Loucy (cell line): ENCODE results near the gene VTI1B.

Experiments used
- H2AFZ ChIP-seq: fragments of 200-600 bp; sonication (generic); 2 replicates; pipeline ENCODE4 v1.6.0; 2016; ENCODE audit warnings: antibody characterized with exemption, mild to moderate bottlenecking, low read length, moderate library complexity
- H3F3A ChIP-seq: fragments of 200-600 bp; 2 replicates; pipeline ENCODE4 v1.6.0; 2016; ENCODE audit warnings: antibody characterized with exemption, low read depth, mild to moderate bottlenecking
- H3K27me3 ChIP-seq: fragments of 200-600 bp; sonication (generic); 2 replicates; pipeline ENCODE4 v1.6.1; 2014; ENCODE audit warnings: low read length, mild to moderate bottlenecking; ENCODE audit not compliant: insufficient read depth, poor library complexity, severe bottlenecking
- H3K36me3 ChIP-seq: fragments of 200-600 bp; sonication (generic); 2 replicates; pipeline ENCODE4 v1.6.1; 2016; ENCODE audit warnings: low read length; ENCODE audit not compliant: insufficient read depth
- H3K4me1 ChIP-seq: fragments of 200-600 bp; sonication (generic); 2 replicates; pipeline ENCODE4 v1.5.1; 2014; ENCODE audit warnings: low read length, mild to moderate bottlenecking; ENCODE audit not compliant: insufficient read depth, poor library complexity, severe bottlenecking
- H3K4me2 ChIP-seq: fragments of 200-600 bp; sonication (generic); 2 replicates; pipeline ENCODE4 v1.6.0; 2014; ENCODE audit warnings: antibody characterized with exemption, low read length, low read depth, mild to moderate bottlenecking; ENCODE audit not compliant: poor library complexity, severe bottlenecking
- H3K4me3 ChIP-seq: fragments of 200-600 bp; sonication (generic); 2 replicates; pipeline ENCODE4 v1.5.1; 2014; ENCODE audit warnings: low read length, mild to moderate bottlenecking, mixed read lengths; ENCODE audit not compliant: poor library complexity, severe bottlenecking
- H3K79me2 ChIP-seq: fragments of 200-600 bp; sonication (generic); 2 replicates; pipeline ENCODE4 v1.6.1; 2014; ENCODE audit warnings: low read length; ENCODE audit not compliant: insufficient read depth
- H3K9ac ChIP-seq: fragments of 200-600 bp; sonication (generic); 2 replicates; pipeline ENCODE4 v1.6.0; 2014; ENCODE audit warnings: mild to moderate bottlenecking, low read depth, low read length, moderate library complexity; ENCODE audit not compliant: poor library complexity, severe bottlenecking
- H3K9me2 ChIP-seq: fragments of 200-600 bp; sonication (generic); replicated peaks from 2 replicates; pipeline ENCODE4 v1.6.1; 2016; ENCODE audit warnings: low read depth, low read length, mixed read lengths
- H3K9me3 ChIP-seq: fragments of 200-600 bp; sonication (generic); 2 replicates; pipeline ENCODE4 v1.6.1; 2014; ENCODE audit warnings: mild to moderate bottlenecking, antibody characterized with exemption, low read length, low read depth; ENCODE audit not compliant: insufficient read depth
- H4K20me1 ChIP-seq: fragments of 200-600 bp; sonication (generic); 2 replicates; pipeline ENCODE4 v1.6.0; 2014; ENCODE audit warnings: antibody characterized with exemption, low read length, mild to moderate bottlenecking; ENCODE audit not compliant: insufficient read depth, poor library complexity, severe bottlenecking
- CTCF ChIP-seq: fragments of 200-600 bp; sonication (generic); conservative IDR thresholded peaks from 2 replicates; pipeline ENCODE4 v1.5.1; 2014; ENCODE audit warnings: mild to moderate bottlenecking, antibody characterized with exemption, low read length
- EZH2phosphoT487 ChIP-seq: fragments of 200-600 bp; IDR thresholded peaks from 2 replicates; pipeline ENCODE4 v1.6.1; 2018; ENCODE audit warnings: antibody characterized with exemption, mild to moderate bottlenecking, moderate library complexity, borderline replicate concordance

The VTI1B gene

GRCh38 chr14:67674139-67674479, 323 bp downstream of the VTI1B start:
- Histone ChIP-seq H3K4me2 (peak overlapping the region; percentile 99), H4K20me1 (peaks cover 27% of the 10 kb centered on the region), H3K4me3 (peak overlapping the region; percentile 88), H3K27me3 (no peaks in the 10 kb centered on the region), H3F3A (no peaks in the 10 kb centered on the region), H3K9ac (peak overlapping the region; percentile 76), H3K4me1 (peaks cover 32% of the 10 kb centered on the region), H2AFZ (peak overlapping the region; percentile 91), H3K9me3 (no peaks in the 10 kb centered on the region), H3K79me2 (peaks cover 48% of the 10 kb centered on the region), H3K36me3 (peaks cover 28% of the 10 kb centered on the region; the same call in 1 of the 2 replicates), H3K9me2 (no peaks in the 10 kb centered on the region)
- TF ChIP-seq EZH2phosphoT487 (no peak), CTCF (peak; percentile 40)

GRCh38 chr14:67673451-67673850, 981 bp downstream of the VTI1B start:
- H4K20me1 ChIP-seq = peaks cover 27% of the 10 kb centered on the region
- no peaks in the 10 kb centered on the region for H3K9me2 ChIP-seq
- peaks cover 32% of the 10 kb centered on the region for H3K4me1 ChIP-seq
- peaks cover 51% of the 10 kb centered on the region for H3K79me2 ChIP-seq
- H3K4me2 ChIP-seq = peak overlapping the region; percentile 99
- H3K27me3 ChIP-seq = no peaks in the 10 kb centered on the region
- peaks cover 22% of the 10 kb centered on the region; the same call in 1 of the 2 replicates for H3K36me3 ChIP-seq
- TF ChIP-seq CTCF = no peak
- no peak for TF ChIP-seq EZH2phosphoT487
- H3K9me3 ChIP-seq = no peaks in the 10 kb centered on the region
- no peaks in the 10 kb centered on the region for H3F3A ChIP-seq
- peak overlapping the region; percentile 76 for H3K9ac ChIP-seq
- H2AFZ ChIP-seq = no peak overlapping the region
- peak overlapping the region; percentile 88 for H3K4me3 ChIP-seq

- Histone ChIP-seq H3K4me3 (no peak overlapping the region), H3K4me1 (peaks cover 28% of the 10 kb centered on the region), H3K9me3 (no peaks in the 10 kb centered on the region), H3K9ac (no peak overlapping the region), H3K4me2 (peak overlapping the region; percentile 21), H3K9me2 (no peaks in the 10 kb centered on the region), H2AFZ (no peak overlapping the region), H3K27me3 (no peaks in the 10 kb centered on the region), H4K20me1 (peaks cover 39% of the 10 kb centered on the region), H3K79me2 (peaks cover 63% of the 10 kb centered on the region), H3F3A (no peaks in the 10 kb centered on the region), H3K36me3 (no peaks in the 10 kb centered on the region)
- no peak for TF ChIP-seq CTCF
- no peak for TF ChIP-seq EZH2phosphoT487
These were observed 5.9 kb downstream of the VTI1B start for GRCh38 chr14:67668559-67668958.
